OCI-LY3 (cell line): ENCODE data around the gene KCNMA1.

Source experiments
- H2AFZ ChIP-seq: fragments of 200-600, 300-600 bp; shearing (Covaris generic); 2 replicates; pipeline ENCODE4 v1.6.0; 2014; ENCODE audit warnings: antibody characterized with exemption, low read depth, low read length
- H3K27ac ChIP-seq: fragments of 200-600, 300-600 bp; sonication (generic); 2 replicates; pipeline ENCODE4 v1.5.1; 2014; ENCODE audit warnings: mild to moderate bottlenecking, low read length, moderate library complexity, mixed read lengths
- H3K27me3 ChIP-seq: fragments of 200-600, 300-600 bp; sonication (generic); 2 replicates; pipeline ENCODE4 v1.6.1; 2014; ENCODE audit warnings: low read depth, low read length, mixed read lengths
- H3K36me3 ChIP-seq: fragments of 200-600, 300-600 bp; sonication (generic); replicated peaks from 2 replicates; pipeline ENCODE3; 2014; ENCODE audit warnings: low read depth, low read length, mixed read lengths
- H3K4me1 ChIP-seq: fragments of 300-600, 200-600 bp; sonication (generic); 2 replicates; pipeline ENCODE4 v1.6.1; 2014; ENCODE audit warnings: low read length, mixed read lengths
- H3K4me2 ChIP-seq: fragments of 200-600, 300-600 bp; sonication (generic); 2 replicates; pipeline ENCODE4 v1.6.1; 2014; ENCODE audit warnings: low read length, mixed read lengths
- H3K4me3 ChIP-seq: fragments of 300-600, 200-600 bp; sonication (generic); 2 replicates; pipeline ENCODE4 v1.5.1; 2014; ENCODE audit warnings: antibody characterized with exemption, mild to moderate bottlenecking, low read length, moderate library complexity
- H3K79me2 ChIP-seq: fragments of 300-600, 200-600 bp; shearing (Covaris generic); 2 replicates; pipeline ENCODE4 v1.6.1; 2014; ENCODE audit warnings: mild to moderate bottlenecking, low read length, mixed read lengths
- H3K9ac ChIP-seq: fragments of 300-600, 200-600 bp; shearing (Covaris generic); 2 replicates; pipeline ENCODE4 v1.6.0; 2014; ENCODE audit warnings: mild to moderate bottlenecking, low read length, moderate library complexity
- H3K9me3 ChIP-seq: fragments of 200-600, 300-600 bp; shearing (Covaris generic); 2 replicates; pipeline ENCODE4 v1.6.1; 2014; ENCODE audit warnings: low read length, mixed read lengths; ENCODE audit not compliant: insufficient read depth
- H4K20me1 ChIP-seq: fragments of 200-600, 300-600 bp; sonication (generic); 2 replicates; pipeline ENCODE4 v1.6.1; 2016; ENCODE audit warnings: low read length, mixed read lengths; ENCODE audit not compliant: insufficient read depth
- EZH2phosphoT487 ChIP-seq: fragments of 200-600 bp; shearing (Covaris generic); IDR thresholded peaks from 2 replicates; pipeline ENCODE4 v1.6.1; 2018; ENCODE audit warnings: antibody characterized with exemption, mixed run types, low read depth
- TF ChIP-seq, protein P1 (sequence below): fragments of 200-600, 300-600 bp; sonication (generic); IDR thresholded peaks from 2 replicates; pipeline ENCODE4 v1.5.1; 2014; ENCODE audit warnings: antibody characterized with exemption, low read length, low read depth

KCNMA1 gene

DNA sequence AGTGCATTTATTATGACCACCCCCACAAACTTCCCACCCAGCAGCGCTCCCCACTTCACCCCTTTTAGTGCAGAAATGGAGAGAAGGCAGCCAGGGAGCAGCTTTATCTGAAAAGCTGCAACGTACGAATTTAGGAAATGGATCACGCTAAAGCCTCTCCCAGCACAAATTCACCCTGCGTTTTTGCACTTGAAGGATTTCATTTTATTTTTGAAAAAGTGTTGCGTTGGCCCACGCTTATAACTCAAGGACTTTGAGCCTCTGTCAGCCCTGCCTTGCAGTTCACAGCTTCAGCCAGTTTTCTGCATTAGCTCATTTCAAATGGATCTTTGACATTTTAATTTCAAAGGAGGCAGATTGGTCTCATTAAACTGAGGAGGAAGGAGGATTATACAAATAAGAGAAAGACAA is 556.1 kb downstream of the KCNMA1 start:
- Histone ChIP-seq H4K20me1 (no peaks in the 10 kb centered on the region), H3K4me2 (no peak overlapping the region), H2AFZ (no peak overlapping the region), H3K36me3 (no peaks in the 10 kb centered on the region), H3K9ac (no peak overlapping the region), H3K27me3 (no peaks in the 10 kb centered on the region), H3K27ac (no peak overlapping the region), H3K4me1 (no peaks in the 10 kb centered on the region), H3K79me2 (no peaks in the 10 kb centered on the region), H3K4me3 (no peak overlapping the region), H3K9me3 (no peaks in the 10 kb centered on the region)
- TF ChIP-seq, protein P1, sequence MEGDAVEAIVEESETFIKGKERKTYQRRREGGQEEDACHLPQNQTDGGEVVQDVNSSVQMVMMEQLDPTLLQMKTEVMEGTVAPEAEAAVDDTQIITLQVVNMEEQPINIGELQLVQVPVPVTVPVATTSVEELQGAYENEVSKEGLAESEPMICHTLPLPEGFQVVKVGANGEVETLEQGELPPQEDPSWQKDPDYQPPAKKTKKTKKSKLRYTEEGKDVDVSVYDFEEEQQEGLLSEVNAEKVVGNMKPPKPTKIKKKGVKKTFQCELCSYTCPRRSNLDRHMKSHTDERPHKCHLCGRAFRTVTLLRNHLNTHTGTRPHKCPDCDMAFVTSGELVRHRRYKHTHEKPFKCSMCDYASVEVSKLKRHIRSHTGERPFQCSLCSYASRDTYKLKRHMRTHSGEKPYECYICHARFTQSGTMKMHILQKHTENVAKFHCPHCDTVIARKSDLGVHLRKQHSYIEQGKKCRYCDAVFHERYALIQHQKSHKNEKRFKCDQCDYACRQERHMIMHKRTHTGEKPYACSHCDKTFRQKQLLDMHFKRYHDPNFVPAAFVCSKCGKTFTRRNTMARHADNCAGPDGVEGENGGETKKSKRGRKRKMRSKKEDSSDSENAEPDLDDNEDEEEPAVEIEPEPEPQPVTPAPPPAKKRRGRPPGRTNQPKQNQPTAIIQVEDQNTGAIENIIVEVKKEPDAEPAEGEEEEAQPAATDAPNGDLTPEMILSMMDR = no peak
- no peak for TF ChIP-seq EZH2phosphoT487

DNA sequence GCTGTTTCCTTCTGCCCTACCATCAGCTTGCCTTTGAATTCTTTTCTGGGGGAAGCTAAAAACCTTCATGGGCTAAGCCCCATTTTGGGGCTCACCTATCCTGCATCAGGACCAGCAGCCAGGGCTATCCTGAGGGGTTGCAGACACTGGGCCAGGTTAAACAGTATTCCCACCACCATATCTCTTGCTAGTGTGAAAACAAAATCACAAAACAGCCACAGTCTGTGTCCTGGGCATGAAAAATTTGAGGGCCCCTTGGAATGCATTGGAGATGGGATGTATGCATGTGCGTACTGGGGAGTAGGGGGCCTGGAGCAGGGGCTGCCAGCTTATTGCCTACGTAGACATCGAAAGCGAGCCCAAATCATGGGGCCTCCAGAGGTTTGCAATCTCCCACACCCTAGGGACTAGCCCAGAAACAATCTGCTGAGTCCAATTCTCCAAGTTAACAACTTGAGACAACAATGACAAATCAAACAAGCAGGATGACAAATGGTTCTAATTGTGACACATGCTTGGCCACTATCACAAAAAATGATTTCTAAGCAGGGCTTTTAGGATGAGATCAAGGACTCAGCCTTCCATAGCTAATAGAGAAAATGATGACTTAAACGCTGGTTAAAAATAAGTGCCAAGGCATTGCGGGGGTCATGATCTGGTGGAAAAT is 557.1 kb downstream of the KCNMA1 start:
- Histone ChIP-seq H3K4me3 (no peak overlapping the region), H3K27me3 (no peaks in the 10 kb centered on the region), H3K4me1 (no peaks in the 10 kb centered on the region), H3K27ac (no peak overlapping the region), H3K36me3 (peaks cover 4% of the 10 kb centered on the region), H3K9me3 (no peaks in the 10 kb centered on the region), H3K4me2 (no peak overlapping the region), H3K79me2 (no peaks in the 10 kb centered on the region), H2AFZ (no peak overlapping the region), H3K9ac (no peak overlapping the region), H4K20me1 (no peaks in the 10 kb centered on the region)
- no peak for TF ChIP-seq EZH2phosphoT487
- TF ChIP-seq, protein P1 = no peak

GRCh38 chr10:77079592-77080300 is 557.9 kb downstream of the KCNMA1 start:
- Histone ChIP-seq H3K27ac (no peak overlapping the region), H3K9ac (no peak overlapping the region), H3K27me3 (no peaks in the 10 kb centered on the region), H3K9me3 (no peaks in the 10 kb centered on the region), H3K79me2 (no peaks in the 10 kb centered on the region), H3K4me1 (no peaks in the 10 kb centered on the region), H2AFZ (no peak overlapping the region), H3K36me3 (peaks cover 6% of the 10 kb centered on the region), H3K4me2 (no peak overlapping the region), H3K4me3 (no peak overlapping the region), H4K20me1 (no peaks in the 10 kb centered on the region)
- no peak for TF ChIP-seq EZH2phosphoT487
- TF ChIP-seq, protein P1 = no peak

DNA sequence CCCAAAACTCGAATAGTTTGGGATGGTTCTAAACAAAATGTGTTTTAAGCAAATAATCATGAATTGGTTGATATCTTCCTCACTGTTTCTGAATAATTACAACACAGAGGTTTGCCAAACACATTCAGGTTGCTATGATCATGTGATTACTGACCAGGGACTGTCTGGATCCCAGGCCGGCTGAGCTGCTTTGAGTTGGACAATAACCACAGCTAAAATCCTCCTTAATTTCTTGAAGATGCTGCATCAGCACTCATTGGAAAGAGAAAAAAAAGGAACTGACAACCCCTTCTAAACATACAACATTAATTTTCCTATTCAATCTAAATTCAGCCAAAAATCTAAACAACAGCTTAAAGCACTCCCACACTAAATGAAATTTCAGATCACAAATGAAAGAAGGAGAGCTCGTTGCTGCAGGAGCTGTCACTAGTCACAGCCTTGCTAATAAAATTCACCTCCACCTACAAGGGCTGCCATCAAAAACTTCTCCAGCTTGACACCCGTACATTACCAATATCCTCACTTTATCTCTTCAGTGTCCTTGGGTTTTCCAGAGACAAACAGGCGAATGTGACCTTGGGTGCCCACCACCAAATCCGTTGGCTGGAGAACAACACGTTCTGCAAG is 560.2 kb downstream of the KCNMA1 start:
- Histone ChIP-seq H3K36me3 (peaks cover 6% of the 10 kb centered on the region), H3K27ac (no peak overlapping the region), H3K4me2 (no peak overlapping the region), H3K79me2 (no peaks in the 10 kb centered on the region), H2AFZ (no peak overlapping the region), H3K4me3 (no peak overlapping the region), H4K20me1 (no peaks in the 10 kb centered on the region), H3K9ac (no peak overlapping the region), H3K4me1 (no peaks in the 10 kb centered on the region), H3K9me3 (no peaks in the 10 kb centered on the region), H3K27me3 (no peaks in the 10 kb centered on the region)
- no peak for TF ChIP-seq EZH2phosphoT487
- TF ChIP-seq, protein P1 = no peak
